Measurements from ENCODE around the gene IFT20. TPM values are rescaled to one million over a fixed set of nuclear protein-coding genes. Genes with fewer than 3 reads are reported as not detected.

IFT20 gene
- total and polyA plus RNA-seq, 11 donors = 7.9 to 18.9 (median 11.1) TPM

- ATAC-seq (peak in 1 of 4 donors; percentile 12), DNase-seq (peak in 3 of 5 donors; percentile 50 to 75 (median 65))
- 28 to 38% (median 33%) methylated on average over 5 of the region's 5 CpGs for WGBS, 4 donors
- peaks cover 0 to 41% (median 39%) of the 10 kb centered on the region in 9 donors for H3K36me3 ChIP-seq
- TF ChIP-seq POLR2A (IDR thresholded peaks at IDR 0.05) (peak in 1 of 2 donors; percentile 31), CTCF (IDR thresholded peaks at IDR 0.05) (peak in 2 of 12 donors; percentile 7 to 19)
- no peaks in the 10 kb centered on the region for H3K27me3 ChIP-seq
- H3K4me3 ChIP-seq = peak overlapping the region in 10 of 12 donors; percentile 2 to 97 (median 31)
- peaks cover 0 to 62% (median 54%) of the 10 kb centered on the region in 12 donors for H3K4me1 ChIP-seq
- intact Hi-C loops (cut with DNase I) = loop anchor here in 3 of 10 donors (5.0 to 10.0 kb wide), 3 partner anchors 607 to 617 kb away; partner anchors contain the start of gene PHF12 (in 2 of the 3)
- no peaks in the 10 kb centered on the region for H3K9me3 ChIP-seq
- H3K27ac ChIP-seq = peak overlapping the region; percentile 62 to 100 (median 98)
Measured at GRCh38 chr17:28338056-28338768, 2.9 kb upstream of the IFT20 start.

- H3K9me3 ChIP-seq = no peaks in the 10 kb centered on the region
- H3K27me3 ChIP-seq = no peaks in the 10 kb centered on the region
- ATAC-seq (peak; percentile 3 to 58 (median 36)), DNase-seq (peak in 4 of 5 donors; percentile 67 to 90 (median 83))
- 3 to 4% (median 4%) methylated on average over 28 to 29 of the region's 29 CpGs for WGBS, 4 donors
- peaks cover 0 to 36% (median 28%) of the 10 kb centered on the region in 9 donors for H3K36me3 ChIP-seq
- H3K4me1 ChIP-seq = peaks cover 0 to 62% (median 54%) of the 10 kb centered on the region in 12 donors
- H3K4me3 ChIP-seq = peak overlapping the region; percentile 70 to 99 (median 88)
- intact Hi-C loops (cut with DNase I) = loop anchor here in 6 of 10 donors (1.0 to 10.0 kb wide), 6 partner anchors 17 to 619 kb away; partner anchors contain the start of genes POLDIP2 (in 4 of the 6), PHF12 (in 2 of the 6) and TMEM97 (in 2 of the 6)
- TF ChIP-seq POLR2A (IDR thresholded peaks at IDR 0.05) (peak in 1 of 2 donors; percentile 17), CTCF (IDR thresholded peaks at IDR 0.05) (no peak)
- H3K27ac ChIP-seq = peak overlapping the region; percentile 93 to 100 (median 98)
Measured at GRCh38 chr17:28335959-28336871, 943 bp upstream of the IFT20 start.

GRCh38 chr17:28334666-28335200 is 539 bp downstream of the IFT20 start:
- no peak for DNase-seq
- 9 to 10% (median 9%) methylated on average over 18 of the region's 18 CpGs for WGBS, 4 donors
- H3K27ac ChIP-seq = peak overlapping the region; percentile 9 to 99 (median 97)
- intact Hi-C loops (cut with DNase I) = loop anchor here in 6 of 10 donors (1.0 to 10.0 kb wide), 6 partner anchors 15 to 620 kb away; partner anchors contain the start of genes POLDIP2 (in 3 of the 6), PHF12 (in 2 of the 6) and TMEM97 (in 2 of the 6)
- H3K27me3 ChIP-seq = no peaks in the 10 kb centered on the region
- no peaks in the 10 kb centered on the region for H3K9me3 ChIP-seq
- TF ChIP-seq POLR2A (IDR thresholded peaks at IDR 0.05) = no peak
- no peak for TF ChIP-seq CTCF (IDR thresholded peaks at IDR 0.05)
- peak overlapping the region; percentile 63 to 99 (median 86) for H3K4me3 ChIP-seq
- H3K4me1 ChIP-seq = peaks cover 0 to 56% (median 48%) of the 10 kb centered on the region in 12 donors
- peaks cover 0 to 36% (median 27%) of the 10 kb centered on the region in 9 donors for H3K36me3 ChIP-seq
- ATAC-seq = no peak
